ENCODE results near the gene SMIM31. TPM values are rescaled to one million over a fixed set of nuclear protein-coding genes. Genes with fewer than 3 reads are reported as not detected.

SMIM31 gene
- total RNA-seq, 1 experiment from 2014 or later = not detected

DNA sequence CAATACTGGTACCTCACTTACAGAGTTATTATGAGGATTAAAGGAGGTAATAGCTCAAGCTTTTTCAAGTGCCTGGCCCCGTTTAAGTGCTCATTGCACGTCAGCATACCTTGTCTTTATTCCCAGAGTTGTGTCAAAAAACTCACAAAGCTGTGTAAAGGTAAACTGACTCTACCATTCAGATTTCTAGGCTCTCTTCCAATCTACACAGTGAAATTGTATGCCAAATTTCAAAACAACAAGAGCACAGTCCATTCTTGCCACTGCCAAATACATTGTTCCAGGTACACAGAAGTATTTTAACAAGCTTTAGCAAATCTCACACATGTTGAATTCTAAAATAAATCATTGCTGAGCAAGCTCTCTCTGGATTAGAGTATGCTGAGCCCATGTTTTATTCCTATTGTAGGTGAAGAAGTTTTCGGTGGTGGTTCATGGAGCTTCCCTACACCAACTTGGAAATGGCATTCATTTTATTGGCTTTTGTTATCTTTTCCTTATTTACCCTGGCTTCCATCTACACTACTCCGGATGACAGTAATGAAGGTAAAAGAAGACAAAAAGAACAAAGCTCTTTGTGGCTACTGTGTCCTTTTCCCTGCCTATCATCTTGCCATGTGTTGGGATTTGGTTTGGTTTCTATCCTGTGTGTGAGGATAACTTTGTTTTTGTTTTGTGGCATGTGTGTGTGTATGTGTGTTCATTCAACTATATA is 16.2 kb downstream of the SMIM31 start:
- Histone ChIP-seq H3K4me3 (no peak overlapping the region), H3K9me3 (ENCODE audit: insufficient read depth, low read depth) (no peaks in the 10 kb centered on the region), H2AFZ (no peak overlapping the region), H3K4me1 (replicated peaks; ENCODE audit: insufficient read depth) (no peaks in the 10 kb centered on the region), H3F3A (ENCODE audit: insufficient read depth, low read depth) (no peaks in the 10 kb centered on the region), H3K4me2 (no peak overlapping the region), H4K20me1 (ENCODE audit: insufficient read depth) (no peaks in the 10 kb centered on the region), H3K9me2 (ENCODE audit: insufficient read depth) (no peaks in the 10 kb centered on the region), H3K27ac (no peak overlapping the region), H3K36me3 (ENCODE audit: low read depth) (no peaks in the 10 kb centered on the region), H3K79me2 (ENCODE audit: low read depth) (no peaks in the 10 kb centered on the region), H3K27me3 (ENCODE audit: insufficient read depth, low read depth) (no peaks in the 10 kb centered on the region)
- BruUV-seq (replicated peaks) = no TSS peak
- CTCF ChIA-PET = interaction anchor here (0.6 to 0.7 kb wide), 2 partner anchors 169 to 327 kb away, joined by 3 to 5 read pairs; no protein-coding TSS in a partner anchor
- POLR2A ChIA-PET (ENCODE audit: unreplicated experiment) = interaction anchor here (0.6 kb wide), 1 partner anchor 696 kb away, joined by 5 read pairs; no protein-coding TSS in a partner anchor
- TF ChIP-seq EZH2 (IDR thresholded peaks at IDR 0.05; ENCODE audit: low read depth) = no peak
- TF ChIP-seq, protein P1, sequence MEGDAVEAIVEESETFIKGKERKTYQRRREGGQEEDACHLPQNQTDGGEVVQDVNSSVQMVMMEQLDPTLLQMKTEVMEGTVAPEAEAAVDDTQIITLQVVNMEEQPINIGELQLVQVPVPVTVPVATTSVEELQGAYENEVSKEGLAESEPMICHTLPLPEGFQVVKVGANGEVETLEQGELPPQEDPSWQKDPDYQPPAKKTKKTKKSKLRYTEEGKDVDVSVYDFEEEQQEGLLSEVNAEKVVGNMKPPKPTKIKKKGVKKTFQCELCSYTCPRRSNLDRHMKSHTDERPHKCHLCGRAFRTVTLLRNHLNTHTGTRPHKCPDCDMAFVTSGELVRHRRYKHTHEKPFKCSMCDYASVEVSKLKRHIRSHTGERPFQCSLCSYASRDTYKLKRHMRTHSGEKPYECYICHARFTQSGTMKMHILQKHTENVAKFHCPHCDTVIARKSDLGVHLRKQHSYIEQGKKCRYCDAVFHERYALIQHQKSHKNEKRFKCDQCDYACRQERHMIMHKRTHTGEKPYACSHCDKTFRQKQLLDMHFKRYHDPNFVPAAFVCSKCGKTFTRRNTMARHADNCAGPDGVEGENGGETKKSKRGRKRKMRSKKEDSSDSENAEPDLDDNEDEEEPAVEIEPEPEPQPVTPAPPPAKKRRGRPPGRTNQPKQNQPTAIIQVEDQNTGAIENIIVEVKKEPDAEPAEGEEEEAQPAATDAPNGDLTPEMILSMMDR (conservative IDR thresholded peaks at IDR 0.05) = no peak
- DNase-seq = no peak
- intact Hi-C loops (cut with micrococcal nuclease; ENCODE audit: unreplicated experiment) = no loop called here

DNA sequence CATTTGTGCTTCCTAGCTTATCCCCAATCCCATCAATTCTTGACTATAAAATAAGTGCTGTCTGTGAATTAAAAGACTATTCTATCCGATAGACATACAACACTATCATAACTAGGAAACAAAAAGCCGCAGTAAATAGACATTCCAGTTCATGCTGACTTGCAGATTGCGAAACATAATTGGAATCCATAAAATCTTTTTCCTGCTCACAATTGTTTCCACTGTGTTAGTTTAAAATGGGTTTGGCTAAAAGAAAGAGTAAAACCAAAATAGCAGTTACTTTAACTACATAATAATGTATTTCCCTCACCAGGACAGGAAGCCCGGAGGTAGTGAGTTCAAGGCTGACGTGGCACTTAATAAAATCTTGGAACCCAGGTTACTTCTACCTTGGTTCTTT is 17.2 kb downstream of the SMIM31 start:
- BruUV-seq (replicated peaks) = no TSS peak
- POLR2A ChIA-PET (ENCODE audit: unreplicated experiment) = no interaction called here
- DNase-seq = no peak
- Histone ChIP-seq H3K4me2 (no peak overlapping the region), H3K27ac (no peak overlapping the region), H2AFZ (no peak overlapping the region), H3K4me3 (no peak overlapping the region), H3K27me3 (ENCODE audit: insufficient read depth, low read depth) (no peaks in the 10 kb centered on the region), H3K9me3 (ENCODE audit: insufficient read depth, low read depth) (no peaks in the 10 kb centered on the region), H4K20me1 (ENCODE audit: insufficient read depth) (no peaks in the 10 kb centered on the region), H3F3A (ENCODE audit: insufficient read depth, low read depth) (no peaks in the 10 kb centered on the region), H3K9me2 (ENCODE audit: insufficient read depth) (no peaks in the 10 kb centered on the region), H3K79me2 (ENCODE audit: low read depth) (no peaks in the 10 kb centered on the region), H3K4me1 (replicated peaks; ENCODE audit: insufficient read depth) (no peaks in the 10 kb centered on the region), H3K36me3 (ENCODE audit: low read depth) (no peaks in the 10 kb centered on the region)
- intact Hi-C loops (cut with micrococcal nuclease; ENCODE audit: unreplicated experiment) = no loop called here
- CTCF ChIA-PET = no interaction called here
- TF ChIP-seq EZH2 (IDR thresholded peaks at IDR 0.05; ENCODE audit: low read depth) = no peak
- TF ChIP-seq, protein P1 (conservative IDR thresholded peaks at IDR 0.05) = no peak

DNA sequence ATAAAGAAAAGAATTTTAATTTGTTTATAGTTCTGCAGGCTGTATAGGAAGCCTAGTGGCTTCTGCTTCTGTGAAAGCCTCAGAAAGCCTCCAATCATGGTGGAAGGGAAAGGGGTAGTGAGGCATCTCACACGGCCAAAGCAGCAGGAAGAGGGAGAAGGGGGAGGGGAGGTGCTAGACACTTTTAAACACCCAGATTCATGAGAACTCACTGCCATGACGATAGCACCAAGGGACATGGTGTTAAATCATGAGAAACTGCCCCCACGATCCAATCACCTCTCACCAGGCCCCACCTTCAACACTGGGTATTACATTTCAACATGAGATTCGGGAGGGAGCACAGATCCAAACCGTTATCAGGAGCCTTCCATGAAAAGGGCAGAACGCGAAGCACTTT is 18.1 kb downstream of the SMIM31 start:
- POLR2A ChIA-PET (ENCODE audit: unreplicated experiment) = interaction anchor here (0.7 kb wide), 1 partner anchor 731 kb away, joined by 10 read pairs; no protein-coding TSS in a partner anchor
- BruUV-seq (replicated peaks) = no TSS peak
- Histone ChIP-seq H3K4me2 (no peak overlapping the region), H3K9me2 (ENCODE audit: insufficient read depth) (no peaks in the 10 kb centered on the region), H3F3A (ENCODE audit: insufficient read depth, low read depth) (no peaks in the 10 kb centered on the region), H3K4me3 (no peak overlapping the region), H3K79me2 (ENCODE audit: low read depth) (no peaks in the 10 kb centered on the region), H3K4me1 (replicated peaks; ENCODE audit: insufficient read depth) (no peaks in the 10 kb centered on the region), H3K27me3 (ENCODE audit: insufficient read depth, low read depth) (no peaks in the 10 kb centered on the region), H3K36me3 (ENCODE audit: low read depth) (no peaks in the 10 kb centered on the region), H4K20me1 (ENCODE audit: insufficient read depth) (no peaks in the 10 kb centered on the region), H2AFZ (no peak overlapping the region), H3K9me3 (ENCODE audit: insufficient read depth, low read depth) (no peaks in the 10 kb centered on the region), H3K27ac (no peak overlapping the region)
- CTCF ChIA-PET = no interaction called here
- DNase-seq = no peak
- intact Hi-C loops (cut with micrococcal nuclease; ENCODE audit: unreplicated experiment) = no loop called here
- TF ChIP-seq, protein P1 (conservative IDR thresholded peaks at IDR 0.05) = no peak
